K562 (cell line): ENCODE measurements around the gene CREB3L4. TPM values are rescaled to one million over a fixed set of nuclear protein-coding genes. Genes with fewer than 3 reads are reported as not detected.

Source experiments
- ARID3A ChIP-seq: IDR thresholded peaks from 2 replicates; pipeline ENCODE4 v1.6.1; 2012; ENCODE audit warnings: low read depth, low read length, improper control_type of control experiment, borderline replicate concordance
- GTF3C2 ChIP-seq: IDR thresholded peaks from 3 replicates; pipeline ENCODE4 v1.6.1; 2011; ENCODE audit warnings: borderline replicate concordance, mild to moderate bottlenecking, moderate library complexity; ENCODE audit not compliant: insufficient read length; ENCODE audit errors: extremely low read depth
- HMBOX1 ChIP-seq: sonication (generic); IDR thresholded peaks from 2 replicates; pipeline ENCODE4 v1.6.1; 2016
- JUNB ChIP-seq: fragments of 450-650 bp; formaldehyde crosslinking; conservative IDR thresholded peaks from 2 replicates; pipeline ENCODE4 v1.4.0; 2020; ENCODE audit warnings: mild to moderate bottlenecking
- PRMT5 ChIP-seq: sonication (generic); formaldehyde crosslinking; IDR thresholded peaks from 2 replicates; pipeline ENCODE4 v1.5.0; 2020; ENCODE audit warnings: missing genetic modification reagents
- RBM25 ChIP-seq: fragments of 200-400 bp; formaldehyde crosslinking; IDR thresholded peaks from 2 replicates; pipeline ENCODE4 v1.6.1; 2018; ENCODE audit warnings: low read length, low read depth, moderate library complexity; ENCODE audit not compliant: severe bottlenecking
- RREB1 ChIP-seq: fragments of 250-450 bp; sonication (Bioruptor Pico); IDR thresholded peaks from 2 replicates; pipeline ENCODE4 v1.4.0; 2020
- ZBED1 ChIP-seq: IDR thresholded peaks from 2 replicates; pipeline ENCODE4 v1.6.1; 2014
- ZFP30 ChIP-seq: fragments of 250-450 bp; sonication (Bioruptor Pico); IDR thresholded peaks from 2 replicates; pipeline ENCODE4 v1.8.0; 2022; ENCODE audit warnings: moderate library complexity, mild to moderate bottlenecking, inconsistent platforms, borderline replicate concordance
- ZFX ChIP-seq: sonication (generic); formaldehyde crosslinking; IDR thresholded peaks from 2 replicates; pipeline ENCODE4 v1.8.0; 2022; ENCODE audit warnings: mild to moderate bottlenecking, missing genetic modification reagents, moderate library complexity
- ZNF280B ChIP-seq: fragments of 250-450 bp; sonication (Bioruptor Pico); IDR thresholded peaks from 2 replicates; pipeline ENCODE4 v1.5.1; 2021; ENCODE audit warnings: mild to moderate bottlenecking
- polyA plus RNA-seq, 8 experiments: library from polyadenylated mRNA; depleted of rRNA in 4 of 8; stranded (reverse) in 5 of 8; unstranded in 3 of 8; fragments of >200 nt; fragmentation: Nextera tagmentation in 2 of 8; fragmentation: Illumina TruSeq in 1 of 8; extraction: Ambion mirVana in 2 of 8; extraction: Trizol in 1 of 8; gene quantifications; 2 replicates each; pipeline versions ENCODE4 v1.2.1 to v1.2.3, GENCODE V29; 2011 to 2014; ENCODE audit warnings: inconsistent platforms in 1 of 8, missing spikeins in 1 of 8
- total RNA-seq, 7 experiments: library from RNA; depleted of rRNA in 6 of 7; stranded (reverse); fragments of >200 nt in 6 of 7; fragmentation: Illumina TruSeq in 2 of 7; extraction: Trizol in 2 of 7; gene quantifications; 2 replicates each; pipeline versions ENCODE4 v1.2.1 to v1.2.3, GENCODE V29; 2011 to 2021; ENCODE audit warnings: low replicate concordance in 1 of 7

Gene CREB3L4
- total and polyA plus RNA-seq, 9 of the 15 experiments (the other 6 are each of a cell fraction or from before 2014, with no cell fraction given): 9.9 to 18.6 (median 13.9) TPM

GRCh38 chr1:153945131-153945794 lies 22.4 kb upstream of the CREB3L4 start (continued):
- TF ChIP-seq RREB1 (CRISPR knock-in tag): no peak
- no peak for TF ChIP-seq GTF3C2
- no peak for TF ChIP-seq PRMT5 (CRISPR knock-in tag)
- no peak for TF ChIP-seq HMBOX1
- no peak for TF ChIP-seq ZNF280B
- no peak for TF ChIP-seq ZBED1
- TF ChIP-seq JUNB: no peak
- TF ChIP-seq ZFX (CRISPR knock-in tag): no peak
- no peak for TF ChIP-seq ZFP30 (CRISPR knock-in tag)
- no peak for TF ChIP-seq ARID3A
- no peak for TF ChIP-seq RBM25
